ENCODE data around the gene ENTPD1.
"Not testable (repeated sequence)": the region's sequence is repeated elsewhere in the genome, so short reads cannot be mapped to it uniquely, and the experiment has no call there.

ENTPD1 gene

DNA sequence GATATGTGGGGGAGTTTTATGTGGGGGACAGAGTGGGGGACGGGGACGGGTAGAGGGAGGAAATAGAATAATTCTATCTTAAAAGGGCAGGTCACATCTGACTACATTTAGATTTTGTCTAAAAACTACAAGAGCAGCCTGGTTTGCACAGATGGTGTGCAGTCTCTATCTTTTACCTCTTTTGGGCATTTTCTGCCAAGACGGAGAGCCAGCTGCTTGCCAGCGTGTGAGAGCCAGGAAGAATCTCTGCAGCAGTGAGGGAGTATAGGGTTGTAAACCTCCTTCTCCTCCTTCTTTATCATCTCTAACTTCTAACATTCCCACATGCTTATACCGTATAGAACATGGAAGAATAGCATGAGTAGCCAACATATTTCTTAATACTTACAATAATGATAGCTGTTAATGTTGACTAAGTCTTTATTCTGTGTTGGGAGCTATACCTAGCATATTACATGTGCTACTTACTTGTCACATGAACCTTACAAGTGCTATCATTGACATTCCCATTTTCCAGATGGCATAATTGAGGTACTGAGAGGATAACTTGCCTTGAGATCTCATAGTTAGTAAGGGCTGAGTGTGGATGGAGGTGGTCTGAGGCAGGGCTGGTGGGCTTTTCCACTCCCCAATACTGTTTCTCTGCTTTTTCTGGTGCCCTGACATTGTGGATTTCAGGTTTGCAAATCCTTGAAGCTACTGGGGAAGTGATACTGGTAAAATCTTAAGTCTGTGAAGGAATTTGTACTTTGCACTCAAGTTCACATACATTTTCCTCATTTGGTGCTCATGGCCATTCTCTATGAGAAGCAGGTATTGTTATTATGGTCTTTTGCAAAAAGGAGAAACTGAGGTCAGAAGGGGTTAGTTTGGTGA is 1.1 kb downstream of the ENTPD1 start:
- no peak for DNase-seq
- intact Hi-C loops (cut with DNase I): no loop called here

DNA sequence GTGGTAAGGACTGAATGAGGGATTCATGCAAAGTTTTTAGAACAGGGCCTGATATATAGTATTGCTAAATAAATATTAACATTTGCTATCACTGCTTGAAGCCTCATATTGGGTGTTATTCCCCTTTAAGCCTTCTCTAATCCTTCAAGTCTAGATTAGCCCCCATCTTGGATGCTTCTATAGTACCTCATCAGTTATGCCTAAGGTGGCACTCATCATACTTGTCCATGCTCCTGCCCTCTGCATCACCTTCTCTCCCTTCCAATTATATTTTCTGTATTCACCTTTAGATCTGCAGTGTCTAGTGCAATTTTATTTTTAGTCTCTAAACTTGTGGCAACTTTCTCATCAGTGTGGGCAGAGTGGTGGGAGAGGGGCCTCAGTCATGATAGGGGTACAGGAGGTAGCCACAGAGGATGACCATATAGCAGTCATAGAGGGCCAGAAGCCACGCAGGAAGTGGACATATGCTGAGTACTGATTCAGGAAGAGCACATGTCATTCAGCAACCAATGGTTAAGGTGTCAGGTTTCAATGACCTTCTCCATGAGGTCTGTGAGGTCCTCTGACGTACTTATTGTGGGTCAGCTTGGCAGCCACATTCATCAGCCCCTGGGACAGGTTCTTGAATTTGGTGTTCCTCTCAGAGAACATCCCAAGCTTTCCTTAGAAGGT is 2.5 kb downstream of the ENTPD1 start:
- no peak for DNase-seq
- intact Hi-C loops (cut with DNase I): no loop called here

DNA sequence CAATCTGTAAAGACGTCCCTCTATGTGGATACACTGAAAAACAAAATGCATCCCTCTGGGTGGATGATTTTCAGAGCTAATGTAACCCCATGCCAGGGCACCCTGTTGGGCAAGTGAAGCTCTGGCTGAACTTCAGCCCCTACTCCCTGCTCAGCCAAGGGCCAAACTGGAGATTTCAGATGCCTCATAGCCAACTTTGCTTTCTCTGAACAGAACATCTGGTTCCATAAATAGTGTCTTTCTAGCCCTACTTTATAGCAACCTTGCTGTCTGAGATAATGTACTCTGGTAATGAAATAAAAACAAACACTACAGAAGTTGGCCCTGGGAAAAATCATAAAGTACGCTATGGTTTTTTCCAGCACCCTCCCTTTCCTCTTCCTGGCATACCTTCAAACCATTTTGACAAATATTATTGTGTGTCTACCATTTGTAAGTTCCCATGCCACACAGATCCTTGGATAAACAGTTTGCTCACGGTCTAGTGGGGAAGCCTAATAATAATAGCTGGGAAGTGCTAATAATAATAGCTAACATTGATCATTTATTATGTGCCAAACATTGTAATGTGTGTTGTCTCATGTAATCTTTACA is 3.4 kb downstream of the ENTPD1 start:
- intact Hi-C loops (cut with DNase I): no loop called here
- no peak for DNase-seq

DNA sequence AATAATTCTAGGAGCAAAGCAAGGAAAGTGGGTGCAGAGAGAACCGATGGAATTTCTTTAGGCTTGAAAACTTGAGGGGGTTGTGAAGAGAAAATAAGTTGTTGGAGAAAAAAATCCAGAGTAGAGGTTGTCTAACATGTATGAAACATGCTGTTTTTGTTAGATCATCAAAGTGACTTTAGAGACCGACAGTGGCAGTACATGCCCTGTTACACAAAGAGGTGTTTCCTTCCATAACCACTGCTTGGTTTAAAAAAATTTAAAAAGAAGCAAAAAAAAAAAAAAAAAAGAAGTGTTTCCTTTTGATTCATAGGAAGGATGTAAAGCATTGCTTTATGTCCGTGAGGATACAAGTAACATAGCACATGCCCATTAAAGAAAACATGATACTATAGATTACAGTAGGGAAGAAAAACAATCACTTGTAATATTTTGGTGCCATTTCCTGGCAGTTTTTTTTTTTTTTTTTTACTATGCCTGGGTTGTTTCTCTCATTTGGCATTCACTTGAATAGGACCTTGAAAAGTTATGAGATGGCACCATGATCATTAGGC is 6.1 kb downstream of the ENTPD1 start:
- no peak for DNase-seq
- intact Hi-C loops (cut with DNase I): no loop called here

DNA sequence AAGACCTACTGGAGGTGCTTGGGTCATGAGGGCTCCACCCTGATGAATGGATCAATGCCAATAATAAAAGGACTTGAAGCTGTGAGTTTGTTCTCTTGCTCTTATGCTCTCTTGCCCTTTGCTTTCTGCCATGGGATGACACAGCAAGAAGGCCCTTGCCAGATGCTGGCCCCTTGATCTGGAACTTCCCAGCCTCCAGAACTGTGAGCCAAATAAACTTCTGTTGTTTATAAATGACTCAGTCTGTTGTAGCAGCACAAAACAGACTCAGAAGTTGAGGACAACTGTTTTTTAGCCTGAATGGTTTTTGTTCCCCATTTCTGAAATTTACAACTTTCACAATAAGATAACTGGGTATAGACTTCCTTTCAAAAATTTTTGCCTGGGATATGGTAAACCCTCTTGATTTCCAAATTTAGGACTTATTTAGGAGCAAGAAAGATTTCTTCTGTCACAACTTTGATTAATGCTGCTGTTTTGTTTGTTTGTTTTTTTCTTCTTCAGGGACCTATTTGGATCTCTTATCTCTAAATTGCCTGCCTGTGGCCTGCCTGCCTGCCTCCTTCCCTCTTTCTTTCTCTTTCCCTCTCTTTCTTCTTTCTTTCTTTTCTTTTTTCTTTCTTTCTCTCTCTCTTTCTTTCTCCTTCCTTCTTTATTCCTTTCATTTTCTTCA is 12.1 kb downstream of the ENTPD1 start:
- intact Hi-C loops (cut with DNase I): no loop called here
- peak in 2 of 42 donors; percentile 16 to 59 for DNase-seq

DNA sequence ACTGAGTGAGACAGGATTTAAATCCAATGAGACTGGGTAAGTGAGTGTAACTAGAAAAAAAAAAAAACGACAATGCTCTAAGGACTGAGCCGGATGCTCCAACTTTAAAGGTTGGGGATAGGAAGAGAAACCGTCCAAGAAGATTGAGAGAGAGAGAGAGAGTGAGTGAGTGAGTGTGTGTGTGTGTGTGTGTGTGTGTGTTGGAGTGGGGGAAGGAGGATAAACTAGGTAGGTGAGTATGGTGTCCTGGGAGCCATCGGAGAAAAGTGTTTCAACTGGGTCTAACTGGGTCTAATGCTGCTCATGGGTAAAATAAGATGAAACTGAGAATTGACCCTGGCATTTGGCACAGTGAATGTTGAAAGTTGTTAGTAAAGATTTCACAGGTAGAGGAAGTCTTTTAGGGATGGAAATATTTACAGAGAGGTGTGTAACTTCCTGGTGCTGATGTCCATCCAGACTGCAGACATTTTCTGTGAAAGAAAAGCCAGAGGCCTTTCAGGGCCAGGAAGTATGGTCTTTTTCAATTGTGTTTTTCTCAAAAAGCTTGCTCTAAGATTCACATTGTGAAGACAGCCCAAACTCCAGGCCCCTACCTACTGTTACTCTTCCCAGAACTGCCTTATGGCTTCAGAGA is 14.2 kb downstream of the ENTPD1 start:
- DNase-seq: no peak
- intact Hi-C loops (cut with DNase I): no loop called here

DNA sequence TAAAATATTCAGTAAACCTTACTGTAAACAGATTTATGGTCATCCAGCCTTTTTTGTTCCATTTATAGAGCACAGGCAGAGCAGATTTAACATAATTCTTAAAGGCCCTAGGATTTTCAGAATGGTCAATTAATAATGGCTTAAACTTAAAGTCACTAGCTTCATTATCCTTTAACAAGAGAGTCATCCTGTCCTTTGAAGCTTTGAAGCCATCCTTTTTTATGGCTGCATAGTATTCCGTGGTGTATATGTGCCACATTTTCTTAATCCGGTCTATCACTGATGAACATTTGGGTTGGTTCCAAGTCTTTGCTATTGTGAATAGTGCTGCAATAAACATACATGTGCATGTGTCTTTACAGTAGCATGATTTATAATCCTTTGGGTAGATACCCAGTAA is 17.5 kb downstream of the ENTPD1 start:
- DNase-seq; intact Hi-C loops (cut with DNase I): not testable (repeated sequence)

DNA sequence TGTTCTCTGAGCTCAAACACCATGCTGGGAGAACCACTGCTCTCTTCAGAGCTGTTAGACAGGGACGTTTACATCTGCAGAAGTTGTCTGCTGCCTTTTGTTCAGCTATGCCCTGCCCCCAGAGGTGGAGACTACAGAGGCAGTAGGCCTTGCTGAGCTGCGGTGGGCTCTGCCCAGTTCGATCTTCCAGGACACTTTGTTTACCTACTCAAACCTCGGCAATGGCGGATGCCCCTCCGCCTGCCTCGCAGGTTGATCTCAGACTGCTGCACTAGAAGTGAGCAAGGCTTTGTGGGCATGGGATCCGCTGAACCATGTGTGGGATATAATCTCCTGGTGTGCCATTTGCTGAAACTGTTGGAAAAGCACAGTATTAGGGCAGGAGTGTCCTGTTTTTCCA is 21.7 kb downstream of the ENTPD1 start:
- DNase-seq; intact Hi-C loops (cut with DNase I): not testable (repeated sequence)

DNA sequence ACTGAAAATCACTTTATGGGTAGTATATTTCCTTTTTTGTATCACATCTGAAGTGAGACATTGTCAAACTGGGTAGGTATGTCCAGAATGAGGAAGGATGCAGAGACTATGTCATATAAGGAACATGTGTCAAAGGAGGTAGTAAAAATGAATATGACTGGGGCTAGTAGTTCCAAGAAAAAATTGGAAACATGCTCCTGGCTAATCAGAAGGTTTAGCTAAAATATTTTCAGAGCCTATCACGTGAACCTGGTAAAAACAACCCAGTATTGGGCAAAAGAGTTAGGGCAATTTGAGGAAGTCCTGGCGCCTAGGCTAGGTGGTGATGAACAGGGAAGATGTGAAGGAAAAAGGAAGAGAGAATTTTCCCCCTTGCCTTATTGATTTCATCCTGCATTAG is 26.4 kb downstream of the ENTPD1 start:
- intact Hi-C loops (cut with DNase I): no loop called here
- no peak for DNase-seq

DNA sequence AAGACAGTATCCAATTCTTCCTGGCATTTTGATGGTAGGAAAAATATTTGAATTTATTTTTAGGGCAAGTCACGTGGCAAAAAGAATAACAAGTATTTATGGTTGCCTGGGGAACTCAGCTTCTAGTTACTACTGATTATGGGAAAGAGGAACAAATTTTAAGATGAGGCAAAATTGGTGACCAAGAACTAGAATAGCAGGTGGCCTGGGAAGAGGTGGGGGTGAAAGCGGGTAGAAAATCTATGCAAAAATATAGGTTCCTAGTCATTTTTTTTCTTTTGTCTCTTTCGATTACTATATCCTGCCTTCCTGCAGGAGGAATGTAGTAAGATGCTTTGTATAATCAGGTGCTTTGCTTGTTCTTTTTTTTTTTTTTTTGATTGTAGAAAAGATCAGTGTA is 27.8 kb downstream of the ENTPD1 start:
- DNase-seq: no peak
- intact Hi-C loops (cut with DNase I): no loop called here

DNA sequence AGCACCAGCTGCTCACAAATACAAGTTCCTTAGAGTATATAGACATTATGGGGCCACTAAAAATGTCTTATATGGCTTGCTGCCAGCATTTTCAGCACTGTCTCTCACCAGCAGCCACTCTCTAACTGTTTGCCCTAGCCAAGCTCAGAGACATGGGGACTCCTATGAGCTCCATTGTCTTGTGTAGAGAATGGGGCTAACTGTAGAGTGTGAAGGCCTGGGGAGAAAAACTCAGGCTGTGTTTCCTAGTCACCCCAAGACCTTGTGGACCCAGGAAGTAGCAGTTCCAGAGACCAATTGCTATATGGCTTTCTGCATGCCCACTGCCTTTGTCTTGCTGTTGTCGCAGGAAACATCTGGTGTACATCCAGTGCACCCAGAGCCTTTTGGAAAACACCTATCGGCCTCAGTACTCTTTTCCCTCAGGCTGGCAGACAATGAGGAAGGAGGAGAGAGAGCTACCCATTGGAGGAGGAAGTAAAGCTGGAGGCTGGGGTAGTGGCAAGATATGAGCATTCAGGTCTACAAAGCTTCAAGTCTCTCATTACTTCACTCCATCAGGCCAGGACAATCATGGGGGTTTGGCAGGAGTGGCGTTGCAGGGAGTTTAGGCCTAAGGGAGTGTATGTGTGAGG is 28.4 kb downstream of the ENTPD1 start:
- DNase-seq: no peak
- intact Hi-C loops (cut with DNase I): no loop called here

DNA sequence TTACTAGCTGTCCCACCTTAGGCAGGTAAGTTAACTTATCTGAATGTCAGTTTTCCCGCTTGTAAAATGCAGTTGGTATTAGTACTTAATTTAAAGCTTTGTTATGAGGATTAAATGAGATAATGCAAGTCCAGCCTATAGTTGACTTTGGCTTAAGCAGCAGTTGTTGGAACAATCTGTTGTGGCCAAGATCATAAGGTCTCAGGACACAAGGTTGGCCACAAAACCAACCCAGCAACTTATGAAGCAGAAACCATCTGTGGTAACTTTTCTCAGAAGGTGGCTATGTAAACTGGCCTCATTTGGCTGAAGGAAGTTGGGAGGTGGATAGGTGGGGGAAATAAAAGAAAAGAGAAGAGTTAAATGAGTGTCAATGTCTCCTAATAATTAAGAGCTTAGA is 29.4 kb downstream of the ENTPD1 start:
- intact Hi-C loops (cut with DNase I): no loop called here
- no peak for DNase-seq

DNA sequence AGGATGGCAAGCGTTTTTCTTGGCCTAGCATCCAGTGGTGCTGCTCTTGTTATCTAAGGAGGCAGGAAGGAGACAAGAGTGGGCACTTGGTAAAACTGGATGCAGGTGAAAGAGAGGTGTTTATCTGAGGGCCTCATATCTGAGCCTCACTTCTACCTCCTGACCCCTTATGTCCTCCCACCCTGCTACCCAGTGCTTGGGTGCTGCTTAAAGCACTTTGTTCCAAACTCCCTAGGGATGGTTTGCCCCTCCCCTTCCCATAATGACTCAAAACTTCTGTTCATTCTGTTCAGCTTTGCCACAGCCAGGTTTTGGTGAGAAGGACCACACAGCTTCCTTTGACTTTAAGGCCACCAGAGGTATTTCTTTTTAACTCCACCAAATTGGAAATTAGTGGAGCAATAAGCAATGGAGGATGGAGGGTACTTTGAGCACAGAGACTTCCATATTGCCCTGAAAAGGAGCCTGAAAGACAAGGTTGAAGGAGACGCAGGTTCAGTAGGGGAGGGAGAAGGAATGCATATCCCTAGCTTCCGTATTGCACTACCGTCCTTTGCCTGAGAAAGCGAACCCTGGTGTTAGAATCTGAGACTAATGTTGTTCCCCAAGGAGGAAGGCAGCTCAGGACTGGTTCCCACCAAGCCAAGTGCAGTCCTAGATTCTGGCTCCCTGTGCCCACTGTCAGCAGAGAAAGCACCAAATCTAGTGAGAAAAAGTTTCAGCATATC is 30.1 kb downstream of the ENTPD1 start:
- intact Hi-C loops (cut with DNase I): no loop called here

DNA sequence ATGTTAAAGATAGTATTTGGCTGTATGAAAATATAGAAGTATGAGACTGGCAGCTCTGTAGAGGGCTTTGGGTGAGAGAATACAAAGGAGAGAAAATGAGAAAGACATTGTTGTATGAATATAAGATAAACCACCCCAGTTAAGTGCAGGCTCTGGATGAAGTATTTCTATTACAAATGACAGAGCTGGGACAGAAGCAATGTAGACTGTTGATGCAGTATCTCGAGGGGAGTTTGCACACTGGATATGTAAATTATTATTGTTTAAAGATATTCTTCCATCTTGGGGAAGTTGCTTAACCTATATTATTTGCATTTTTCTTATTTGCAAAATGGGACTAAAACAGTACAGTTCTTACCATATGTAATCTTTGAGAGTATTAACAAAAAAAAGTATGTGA is 31.5 kb downstream of the ENTPD1 start:
- intact Hi-C loops (cut with DNase I): no loop called here
- no peak for DNase-seq

More for the DNA sequence above, 30.1 kb downstream of the ENTPD1 start:
- no peak for DNase-seq

DNA sequence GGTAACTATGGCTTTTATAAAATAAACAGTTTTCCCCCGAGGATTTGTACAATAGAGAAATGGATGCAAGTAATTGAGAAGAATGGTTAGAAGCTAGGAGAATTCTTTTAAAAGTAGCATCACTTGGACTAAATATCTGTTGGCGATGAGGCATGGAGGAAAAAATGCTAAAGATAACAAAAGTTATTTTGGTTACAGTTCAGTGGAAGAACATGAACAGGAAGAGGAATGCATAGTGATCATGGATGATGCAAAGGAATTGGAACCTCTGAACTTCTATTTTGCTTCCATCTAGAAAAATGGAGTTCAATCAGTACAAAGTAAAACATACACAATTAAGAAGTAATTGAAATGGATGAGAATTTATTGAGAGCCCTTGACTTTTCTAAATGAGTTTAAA is 32.9 kb downstream of the ENTPD1 start:
- DNase-seq: no peak
- intact Hi-C loops (cut with DNase I): no loop called here

DNA sequence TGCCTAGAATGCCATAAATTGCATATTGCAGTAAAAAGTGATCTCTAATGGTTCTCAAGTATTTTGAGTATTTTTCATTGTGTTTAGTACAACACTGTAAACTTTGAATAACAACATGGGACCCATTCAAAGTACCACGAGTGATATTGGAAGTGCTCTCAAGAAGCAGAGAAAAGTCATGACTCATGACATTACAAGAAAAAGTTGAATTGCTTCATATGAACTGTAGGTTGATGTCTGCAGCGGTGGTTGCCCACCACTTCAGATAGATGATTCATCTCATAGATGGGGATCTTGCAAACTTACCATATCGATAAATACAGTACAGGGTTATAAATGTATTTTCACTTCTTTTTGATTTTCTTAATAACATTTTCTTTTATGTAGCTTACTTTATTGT is 33.9 kb downstream of the ENTPD1 start:
- DNase-seq: no peak
- intact Hi-C loops (cut with DNase I): no loop called here

DNA sequence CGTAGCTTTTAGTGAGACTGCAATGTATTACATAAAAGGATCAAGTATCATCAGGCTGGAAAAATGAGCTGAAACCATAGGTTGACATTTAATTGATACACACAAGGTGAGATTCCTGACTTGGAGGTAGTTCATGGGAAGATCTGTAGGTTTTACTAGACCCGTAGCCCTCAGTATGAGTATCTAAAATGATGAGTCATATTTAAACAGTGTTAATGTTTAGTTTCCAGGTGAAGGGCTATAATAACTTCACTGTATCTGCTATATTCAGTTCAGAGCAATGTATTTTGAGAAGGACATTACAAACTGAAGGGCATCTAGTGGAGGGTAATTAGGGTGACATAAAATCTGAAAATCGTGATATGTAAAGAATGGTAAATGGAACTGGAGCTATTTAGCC is 35.0 kb downstream of the ENTPD1 start:
- DNase-seq: no peak
- intact Hi-C loops (cut with DNase I): no loop called here

DNA sequence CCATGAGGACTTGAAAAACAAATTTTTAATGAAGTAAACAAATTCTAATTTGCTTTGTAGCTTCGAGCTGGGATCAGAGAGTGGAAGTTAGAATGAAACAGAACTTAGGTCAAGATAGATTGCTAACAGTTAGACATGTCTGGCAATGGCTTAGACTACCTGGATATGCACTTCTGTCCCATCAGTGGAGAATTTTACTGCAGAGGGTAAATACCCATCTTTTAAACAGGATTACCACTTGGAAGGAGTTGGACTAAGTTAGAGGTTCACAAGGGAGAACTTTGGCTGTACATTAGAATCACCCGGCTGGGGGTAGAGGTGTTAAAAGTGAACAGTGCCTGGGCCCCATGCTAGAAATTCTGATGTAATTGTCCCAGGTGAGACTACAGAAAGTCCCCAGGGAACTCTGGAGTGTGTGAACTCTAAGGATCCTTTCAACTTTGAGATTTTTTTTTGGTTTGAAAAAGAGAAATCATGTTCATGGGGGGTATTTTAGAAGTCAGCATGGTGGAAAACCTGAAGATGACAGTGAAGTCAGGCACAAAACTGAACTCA is 35.5 kb downstream of the ENTPD1 start:
- no peak for DNase-seq
- intact Hi-C loops (cut with DNase I): no loop called here

Data from head of caudate nucleus (tissue), 42 donors.